OCI-M2 (cell line): Measurements from ENCODE around the gene ZBTB42.
"Not testable (repeated sequence)": the region's sequence is repeated elsewhere in the genome, so short reads cannot be mapped to it uniquely, and the experiment has no call there.

Experiments used
- DNase-seq: peaks from one replicate; lab custom pipeline; 2025; ENCODE audit not compliant: unreplicated experiment; lab: John Stamatoyannopoulos, UW

Gene ZBTB42

DNA sequence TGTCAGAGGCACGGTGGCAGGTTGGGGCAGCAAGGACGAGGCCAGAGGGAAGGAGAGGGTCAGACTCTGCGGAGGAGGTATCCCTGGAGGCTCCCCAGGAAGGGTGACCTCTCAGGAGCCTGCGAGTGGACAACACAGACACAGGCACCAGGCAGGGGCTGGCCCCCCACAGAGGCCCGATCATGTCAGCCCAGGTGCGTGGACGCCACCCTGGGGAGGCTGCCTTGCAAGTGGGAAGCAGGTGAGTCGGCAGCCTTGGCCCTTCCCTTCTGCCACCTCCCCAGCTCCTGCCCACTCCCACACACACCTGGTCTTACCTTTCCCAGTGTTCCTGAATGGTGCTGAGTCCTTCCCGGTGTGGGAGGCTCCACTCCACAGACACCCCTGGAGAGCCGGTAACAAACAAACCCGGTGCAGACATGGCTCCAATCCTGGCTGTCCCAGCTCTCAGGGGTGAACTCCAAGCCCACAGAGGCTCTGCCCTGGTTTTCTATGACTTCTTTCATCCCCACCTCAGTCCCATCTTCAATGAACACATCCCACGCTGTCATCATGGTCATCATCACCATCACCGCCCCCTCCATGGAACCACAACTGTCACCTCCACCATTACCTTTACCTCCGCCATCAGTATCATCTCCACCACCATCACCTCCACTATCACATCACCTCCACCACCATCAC lies 5.2 kb downstream of the ZBTB42 start:
- DNase-seq = no peak

DNA sequence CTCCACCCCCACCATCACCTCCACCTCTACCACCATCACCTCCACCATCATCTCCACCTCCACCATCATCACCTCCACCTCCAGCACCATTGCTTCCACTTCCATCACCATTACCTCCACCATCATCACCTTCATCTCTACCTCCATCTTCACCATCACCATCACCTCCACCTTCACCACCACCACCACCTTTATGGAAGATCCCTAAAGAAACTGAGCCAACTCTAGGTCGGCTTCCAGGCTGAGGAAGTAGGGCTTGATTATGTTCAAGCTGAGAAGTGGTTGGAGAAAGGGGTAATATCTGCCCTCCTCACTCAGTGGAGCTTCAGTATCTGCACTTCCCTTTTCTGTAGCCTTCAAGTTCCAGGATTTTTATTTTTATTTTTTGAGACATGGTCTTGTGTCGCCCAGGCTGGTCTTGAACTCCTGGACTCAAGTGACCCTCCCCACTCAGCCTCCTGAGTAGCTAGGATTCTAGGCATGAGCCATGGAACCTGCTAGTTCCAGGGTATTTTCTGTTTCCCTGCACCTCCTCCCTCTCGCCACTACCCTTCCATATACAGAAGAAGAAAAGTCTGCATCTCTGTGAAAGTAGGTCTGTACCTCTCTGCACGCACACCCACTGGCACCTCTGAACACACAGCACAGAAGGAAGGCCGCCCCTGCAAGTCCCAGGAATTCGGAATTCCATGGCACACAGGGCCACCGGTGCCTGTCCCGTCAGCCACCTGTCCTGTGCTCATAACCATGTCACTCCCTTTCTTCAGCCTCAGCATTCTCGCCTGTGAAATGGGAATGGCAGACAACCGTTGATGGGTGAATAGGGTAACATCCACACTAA lies 5.9 kb downstream of the ZBTB42 start:
- DNase-seq = no peak

DNA sequence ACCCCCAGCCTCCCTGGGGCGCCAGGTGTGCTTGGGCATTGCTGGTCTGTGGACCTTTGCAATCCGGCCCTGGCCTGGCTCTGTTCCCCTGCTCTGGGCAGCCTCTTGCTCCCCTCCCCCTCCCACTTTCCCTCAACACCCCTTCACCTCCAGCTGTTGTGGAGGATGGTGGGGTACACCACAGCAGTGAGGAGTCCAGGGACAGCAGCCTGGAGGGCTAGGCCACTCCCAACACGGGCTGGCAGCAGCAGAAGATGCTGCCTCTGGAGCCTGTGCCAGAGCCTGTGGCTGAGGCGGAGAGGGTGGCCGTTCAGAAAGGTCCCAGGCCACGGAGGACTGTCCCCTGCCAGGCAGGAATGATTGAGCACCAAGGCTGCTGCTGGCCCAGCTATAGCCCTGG lies 7.6 kb downstream of the ZBTB42 start:
- DNase-seq = no peak

DNA sequence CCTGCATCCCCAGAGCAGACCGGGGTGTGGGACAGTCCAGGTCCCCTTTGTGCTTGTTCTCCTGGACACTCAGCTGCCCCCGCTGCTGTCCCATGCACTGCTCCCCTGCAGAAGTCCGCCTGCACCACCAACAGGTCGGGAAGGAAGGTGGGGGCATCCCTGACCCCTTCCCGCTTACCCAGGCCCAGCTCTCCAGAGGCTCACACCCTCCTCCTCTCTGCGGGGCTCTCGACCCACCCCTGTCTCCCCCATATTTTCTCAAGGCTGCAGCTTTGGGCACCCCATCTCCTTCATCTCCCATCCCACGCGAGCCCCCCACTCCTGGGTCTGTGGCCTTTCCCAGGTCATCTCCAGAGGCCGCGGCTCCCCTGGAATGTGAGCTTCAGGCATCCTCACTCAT lies 9.4 kb downstream of the ZBTB42 start:
- no peak for DNase-seq

DNA sequence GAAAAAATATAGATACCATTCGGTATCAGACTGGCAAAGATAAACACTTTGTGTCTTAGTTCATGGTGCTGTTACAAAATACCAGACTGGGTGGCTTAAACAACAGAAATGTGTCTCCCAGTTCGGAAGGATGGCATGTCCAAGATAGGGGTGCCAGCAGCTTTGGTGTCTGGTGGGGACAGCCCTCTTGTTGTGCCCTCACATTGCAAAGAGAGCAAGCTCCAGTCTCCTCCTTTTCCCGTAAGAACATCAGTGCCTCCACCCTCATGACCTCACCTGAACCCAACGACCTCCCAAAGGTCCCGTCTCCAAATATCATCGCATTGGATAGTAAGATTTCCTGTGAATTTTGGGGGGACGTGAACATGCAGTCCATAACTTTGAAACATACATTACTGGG lies 12.4 kb downstream of the ZBTB42 start:
- no peak for DNase-seq

DNA sequence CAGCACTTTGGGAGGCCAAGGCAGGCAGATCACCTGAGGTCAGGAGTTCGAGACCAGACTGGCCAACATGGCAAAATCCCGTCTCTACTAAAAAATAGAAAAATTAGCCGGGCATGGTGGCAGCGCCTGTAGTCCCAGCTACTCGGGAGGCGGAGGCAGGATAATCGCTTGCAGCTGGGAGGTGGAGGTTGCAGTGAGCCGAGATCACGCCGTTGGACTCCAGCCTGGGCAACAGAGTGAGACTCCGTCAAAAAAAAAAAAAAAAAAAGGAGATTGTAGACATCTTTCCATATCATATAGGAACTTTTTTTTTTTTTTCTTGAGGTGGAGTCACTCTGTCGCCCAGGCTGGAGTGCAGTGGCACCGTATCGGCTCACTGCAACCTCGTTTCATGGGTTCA lies 13.8 kb downstream of the ZBTB42 start:
- not testable (repeated sequence) for DNase-seq

DNA sequence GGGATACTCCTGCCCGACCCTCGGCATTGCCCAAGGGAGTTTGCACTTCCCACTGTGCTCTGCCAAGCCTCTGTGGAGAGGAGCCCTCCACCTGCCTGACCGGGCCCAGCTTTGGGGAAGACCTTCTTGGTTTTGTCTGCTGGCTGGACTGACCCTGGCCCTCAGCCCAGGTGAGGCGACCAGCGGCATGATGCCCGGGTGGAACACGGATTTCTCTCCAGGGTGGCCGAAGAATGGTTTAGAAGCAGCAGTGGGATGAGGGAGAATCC lies 15.6 kb downstream of the ZBTB42 start:
- DNase-seq = no peak

DNA sequence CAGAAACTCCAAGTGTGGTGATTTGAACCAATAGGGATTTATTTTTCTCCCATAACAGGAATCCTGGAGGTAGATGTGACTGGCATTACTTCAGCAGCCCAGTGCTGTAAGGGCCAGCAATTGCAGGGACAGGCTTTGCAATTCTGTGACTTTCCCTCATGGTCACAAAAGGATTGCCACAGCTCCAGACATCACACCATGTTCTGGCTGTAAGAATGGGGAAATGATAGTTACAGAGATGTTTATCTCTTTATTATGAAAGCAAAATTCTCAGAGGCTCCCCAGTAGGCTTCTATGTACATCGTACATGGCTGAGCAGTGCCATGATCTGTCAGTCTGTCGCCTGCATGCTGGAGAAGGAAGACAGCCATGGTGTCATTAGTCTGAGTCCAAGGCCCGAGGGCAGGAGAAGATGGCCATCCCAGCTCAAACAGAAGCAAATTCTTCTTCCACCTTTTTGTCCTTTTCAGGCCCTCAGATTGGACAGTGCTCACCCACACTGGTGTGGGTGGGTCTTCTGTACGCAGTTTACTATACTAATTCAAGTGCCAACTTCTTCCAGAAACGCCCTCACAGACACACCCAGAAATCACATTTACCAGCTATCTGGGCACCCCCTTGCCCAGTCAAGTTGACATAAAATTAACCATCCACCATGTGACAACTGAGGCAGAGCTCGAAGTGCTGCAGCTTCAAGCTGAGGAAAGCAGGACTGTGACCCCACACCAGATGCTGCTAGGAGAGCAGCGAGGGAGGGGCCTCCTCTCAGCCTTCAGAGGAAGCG lies 17.2 kb downstream of the ZBTB42 start:
- DNase-seq = no peak

DNA sequence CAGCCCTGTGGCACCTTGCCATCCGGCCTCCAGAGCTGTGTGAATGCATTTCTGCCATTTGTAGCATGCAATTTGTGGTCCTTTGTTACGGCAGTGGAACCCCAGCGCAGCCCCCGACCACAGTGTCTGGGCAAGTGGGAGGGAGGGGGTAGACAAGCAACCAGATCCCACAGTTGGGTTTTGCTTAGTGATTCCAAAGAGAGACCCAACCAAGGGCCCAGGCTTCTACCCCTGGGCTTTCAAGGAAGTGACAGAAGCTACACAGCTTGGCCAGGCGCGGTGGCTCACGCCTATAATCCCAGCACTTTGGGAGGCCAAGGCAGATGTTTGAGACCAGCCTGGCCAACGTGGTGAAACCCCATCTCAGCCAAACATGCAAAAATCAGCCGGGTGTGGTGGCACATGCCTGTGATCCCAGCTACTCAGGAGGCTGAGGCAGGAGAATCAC lies 17.8 kb downstream of the ZBTB42 start:
- DNase-seq = no peak

DNA sequence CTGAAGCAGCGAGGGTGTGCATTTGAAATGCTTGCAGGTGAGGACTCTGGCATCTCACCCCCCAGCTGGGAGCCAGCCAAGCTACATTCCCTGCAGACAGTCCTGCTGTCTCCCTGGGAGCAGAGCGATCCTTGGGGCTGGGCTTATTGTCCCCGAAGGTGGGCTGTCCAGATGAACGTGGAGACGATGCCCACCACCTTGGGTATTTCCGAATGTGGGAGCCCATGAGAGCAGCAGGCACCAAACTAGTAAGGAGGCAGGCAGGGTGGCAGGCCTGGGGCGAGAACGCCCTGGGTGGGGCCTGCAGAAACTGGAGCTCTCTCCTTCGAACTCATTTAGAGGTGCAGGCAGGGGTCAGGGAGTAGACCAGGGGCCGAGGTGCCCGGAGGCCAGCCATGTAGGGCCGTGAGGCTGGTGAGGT lies 18.5 kb downstream of the ZBTB42 start:
- no peak for DNase-seq

DNA sequence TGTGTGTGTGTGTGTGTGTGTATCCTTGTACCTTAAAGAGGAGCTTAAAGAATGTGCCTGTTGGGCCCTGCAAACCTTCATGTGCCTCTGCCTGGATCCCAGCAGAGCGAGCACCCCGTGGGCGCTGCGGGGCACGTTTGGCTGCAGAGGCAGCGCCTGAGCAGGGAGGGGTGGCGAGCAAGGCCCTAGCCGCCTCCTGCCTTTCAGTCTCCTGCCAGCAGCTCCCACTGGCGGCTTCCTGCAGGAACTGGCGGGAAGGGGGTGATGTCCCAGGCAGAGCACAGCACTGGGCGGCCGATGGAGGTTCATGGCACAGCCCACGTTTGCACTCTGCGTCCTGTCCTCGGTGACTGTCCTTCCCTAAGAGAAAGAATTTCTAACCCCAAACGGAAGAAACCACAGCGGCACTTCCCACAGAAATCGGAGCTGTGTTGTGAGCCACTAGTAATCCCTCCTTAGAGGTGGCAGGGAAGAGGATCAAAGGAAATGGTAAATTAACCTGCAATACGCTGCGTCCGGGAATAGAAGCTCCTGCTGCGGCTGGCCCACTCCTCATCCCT lies 19.8 kb downstream of the ZBTB42 start:
- DNase-seq = no peak

DNA sequence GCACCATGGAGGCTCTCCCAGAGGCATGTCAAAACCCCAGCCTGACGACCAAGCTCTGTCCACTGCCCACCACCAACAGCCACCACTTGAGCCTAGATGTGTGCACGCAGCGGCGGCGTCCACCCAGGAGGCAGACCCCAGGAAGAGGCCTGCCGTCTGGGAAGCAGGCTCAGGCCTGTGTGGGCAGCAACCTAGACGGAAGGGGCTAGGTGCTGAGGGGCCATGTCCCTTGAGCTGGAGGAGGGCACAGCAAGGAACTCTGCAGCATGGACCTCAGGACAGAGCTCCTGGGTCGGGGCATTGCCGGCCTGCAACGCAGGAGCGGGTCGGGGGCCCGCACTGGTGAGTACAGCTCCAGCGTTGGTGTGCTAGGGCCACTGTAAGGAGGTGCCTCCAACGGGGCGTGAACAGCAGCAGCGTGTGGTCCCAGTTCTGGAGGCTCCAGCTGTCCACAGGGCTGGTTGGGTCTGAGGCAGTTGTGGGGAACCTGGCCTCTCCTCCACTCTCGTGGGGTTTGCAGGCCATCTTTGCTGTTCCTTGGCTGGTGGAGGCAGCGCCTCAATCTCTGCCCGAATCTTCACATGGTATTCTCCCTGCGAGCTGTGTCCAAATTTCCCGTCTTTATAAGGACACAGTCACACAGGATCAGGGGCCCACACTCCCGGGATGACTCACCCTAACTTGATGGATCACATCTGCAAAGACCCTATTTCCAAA lies 20.5 kb downstream of the ZBTB42 start:
- DNase-seq = no peak

DNA sequence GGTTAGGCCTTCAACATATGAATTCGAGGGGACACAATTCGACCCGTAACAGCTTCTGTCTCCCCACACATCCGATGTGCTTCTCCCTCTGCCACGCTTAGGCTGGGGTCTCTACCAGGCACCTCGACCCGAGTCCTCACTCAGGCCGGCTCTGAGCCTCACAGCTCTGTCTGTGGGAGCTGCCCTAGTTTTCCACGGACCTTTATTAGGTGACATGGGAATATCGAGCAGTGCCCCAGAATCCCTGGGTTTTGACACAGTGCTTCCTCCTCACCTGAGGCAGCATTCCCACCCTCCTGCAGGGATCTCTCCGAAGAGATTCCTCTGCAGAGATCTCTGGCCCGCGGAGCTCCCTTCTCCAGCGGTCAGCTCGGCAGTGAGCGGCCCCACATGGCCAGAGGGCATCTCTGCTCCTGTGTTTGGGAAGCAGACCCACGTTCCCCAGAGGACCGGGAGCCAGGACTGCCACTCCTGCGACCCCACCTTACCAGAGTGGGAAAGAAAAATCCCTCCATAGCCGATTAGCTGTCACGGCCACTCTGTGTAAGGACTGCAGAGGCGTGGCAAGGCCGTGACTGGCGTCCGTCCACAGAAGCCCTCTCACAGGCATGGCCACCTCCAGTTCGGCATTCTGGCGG lies 21.2 kb downstream of the ZBTB42 start:
- no peak for DNase-seq

DNA sequence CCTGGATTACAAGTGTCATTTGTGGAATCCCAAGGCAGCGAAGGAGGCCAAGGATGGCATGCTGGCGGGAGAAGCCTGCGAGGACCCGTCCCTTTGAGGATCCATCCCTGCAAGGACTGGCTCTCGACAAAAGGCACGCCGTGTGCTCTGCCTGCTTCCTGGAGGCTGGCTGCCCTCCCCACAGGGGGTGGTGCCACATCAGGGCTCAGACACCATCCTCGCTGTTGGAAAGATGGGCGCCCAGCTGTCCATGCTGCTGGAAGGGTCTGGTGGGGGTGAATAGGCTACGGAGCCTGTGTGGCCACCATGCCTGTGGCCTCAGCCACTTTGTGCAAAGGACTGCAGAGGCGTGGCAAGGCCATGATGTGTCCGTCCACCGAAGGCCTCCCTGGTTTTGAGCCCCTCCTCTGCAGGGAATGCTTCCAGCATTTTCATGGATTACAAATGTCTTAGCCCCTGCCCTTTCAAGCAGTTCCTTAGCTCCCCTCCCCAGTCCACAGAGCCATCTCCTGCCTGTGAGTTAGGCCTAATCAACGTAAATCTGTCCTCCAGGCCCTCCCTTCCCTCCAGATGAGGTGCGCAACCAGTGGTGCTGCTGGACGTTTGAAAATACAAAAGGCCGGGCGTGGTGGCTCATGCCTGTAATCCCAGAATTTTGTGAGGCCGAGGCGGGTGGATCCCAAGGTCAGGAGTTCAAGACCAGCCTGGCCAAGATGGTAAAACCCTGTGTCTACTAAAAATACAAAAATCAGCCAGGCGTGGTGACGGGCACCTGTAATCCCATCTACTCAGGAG lies 22.1 kb downstream of the ZBTB42 start:
- no peak for DNase-seq

DNA sequence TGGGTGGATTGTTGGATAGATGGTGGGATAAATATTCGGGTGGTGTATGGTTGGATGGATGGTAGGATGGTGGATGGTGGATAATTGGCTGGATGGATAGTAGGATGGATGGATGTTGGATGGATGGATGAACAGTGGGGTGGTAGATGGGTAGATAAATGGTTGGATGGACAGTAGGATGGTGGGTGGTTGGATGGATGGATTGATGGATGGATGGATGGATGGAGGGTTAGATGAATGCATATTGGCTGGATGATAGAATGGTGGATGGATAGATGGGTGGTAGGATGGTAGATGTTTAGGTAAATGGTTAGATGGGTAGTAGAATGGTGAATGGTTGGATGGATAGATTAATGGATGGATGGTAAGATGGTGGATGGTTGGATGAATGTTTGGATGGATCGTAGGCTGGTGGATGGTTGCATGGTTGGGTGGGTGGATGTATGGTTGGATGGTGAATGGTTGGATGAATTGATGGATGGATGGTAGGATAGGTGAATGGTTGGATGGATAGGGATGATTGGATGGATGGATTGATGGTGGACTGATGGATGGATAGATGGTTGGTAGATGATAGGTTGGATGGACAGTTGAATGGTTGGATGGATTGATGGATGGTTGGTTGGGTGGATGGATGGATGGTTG lies 23.6 kb downstream of the ZBTB42 start:
- no peak for DNase-seq

DNA sequence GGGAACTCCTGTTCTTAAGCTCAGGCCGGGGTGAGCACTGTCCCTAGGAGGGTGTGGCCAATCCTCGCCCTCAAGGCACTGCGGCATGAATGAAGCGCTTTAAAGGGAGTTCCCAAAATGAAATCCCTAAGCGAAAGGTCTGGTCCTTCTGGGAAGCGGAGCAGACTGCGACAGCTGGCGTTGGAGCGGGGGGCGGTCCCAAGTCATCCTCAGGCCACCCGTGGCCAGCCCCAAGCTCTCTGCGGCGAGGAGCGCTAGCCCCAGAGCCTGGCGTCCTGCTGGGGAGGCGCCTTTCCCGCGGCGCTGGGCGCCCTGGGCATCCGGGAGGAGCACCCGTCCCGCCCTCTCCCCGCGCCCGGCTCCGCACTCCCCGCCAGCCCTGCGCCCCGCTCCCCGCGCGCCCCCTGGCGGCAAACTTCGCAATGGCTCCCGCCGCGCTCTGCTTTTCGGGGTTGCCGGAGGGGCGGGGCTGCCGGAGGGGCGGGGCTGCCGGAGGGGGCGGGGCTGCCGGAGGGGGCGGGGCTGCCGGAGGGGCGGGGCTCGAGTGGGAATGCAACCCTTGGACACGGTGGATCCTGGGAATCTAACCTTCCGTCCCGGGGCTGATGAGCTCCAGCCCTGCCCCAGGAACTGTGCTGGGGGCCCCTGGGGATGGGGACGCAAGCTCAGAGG lies 25.4 kb downstream of the ZBTB42 start:
- peak; percentile 69 for DNase-seq

DNA sequence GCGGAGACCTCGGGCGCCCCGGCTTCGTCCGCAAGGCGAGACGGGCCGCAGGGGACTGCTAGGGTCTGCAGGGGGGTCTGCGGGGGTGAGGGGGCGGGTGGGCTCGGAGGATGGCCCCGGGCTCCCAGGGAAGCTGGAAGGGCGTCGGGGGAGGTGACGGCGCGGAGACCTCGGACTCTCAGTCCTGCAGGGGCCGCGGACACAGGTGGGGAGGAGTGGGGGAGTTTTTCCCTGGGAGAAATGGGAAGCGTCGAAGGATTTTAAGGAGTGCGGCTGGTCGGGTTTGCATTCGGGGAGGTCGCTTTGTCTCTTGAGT lies 25.9 kb downstream of the ZBTB42 start:
- DNase-seq = no peak

DNA sequence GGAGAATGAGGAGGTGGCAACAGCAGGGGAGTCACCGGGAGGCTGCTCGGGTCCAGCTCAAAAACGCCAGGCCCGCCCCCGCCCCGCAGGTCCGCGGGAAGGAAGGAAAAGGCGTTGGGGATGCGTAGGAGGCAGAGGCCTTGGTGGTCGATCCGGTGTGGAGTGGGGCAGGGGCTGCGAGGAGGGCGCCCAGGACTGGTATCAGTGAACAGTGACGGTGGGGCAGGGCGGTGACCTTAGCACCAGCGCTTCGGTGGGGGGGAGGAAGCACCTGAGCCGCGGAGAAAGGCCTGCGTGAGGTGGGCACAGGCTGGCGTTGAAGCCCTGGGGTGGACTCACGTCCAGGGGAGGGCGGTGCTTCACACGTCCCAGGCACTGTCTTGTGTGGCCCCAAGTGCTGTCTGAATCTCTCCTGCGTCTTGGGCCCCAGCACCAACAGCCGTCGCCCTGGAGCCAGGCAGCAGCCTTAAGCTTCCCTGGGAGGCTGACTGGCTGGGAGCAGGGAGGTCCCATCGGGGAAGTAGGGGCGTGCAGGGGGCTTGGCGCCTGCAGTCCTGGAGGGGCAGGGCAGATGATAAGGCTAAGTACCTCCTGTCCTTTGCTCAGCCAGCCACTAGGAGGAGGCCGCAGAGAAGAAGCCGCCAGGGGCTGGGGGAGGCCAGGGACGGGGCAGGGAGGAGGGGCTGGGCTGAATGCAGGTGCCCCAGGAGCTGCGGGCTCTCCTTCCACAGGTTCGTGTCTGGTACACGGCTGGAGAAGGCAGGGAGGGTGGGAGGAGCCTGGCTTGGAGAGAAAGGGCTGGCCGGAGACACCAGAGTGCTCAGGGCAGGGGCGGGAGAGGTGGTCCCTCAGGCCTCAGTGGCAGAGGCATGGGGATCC lies 26.5 kb downstream of the ZBTB42 start:
- DNase-seq = peak; percentile 27
